MM.1S (cell line): ENCODE measurements around the gene ACSF3.

Source experiments
- DNase-seq: peaks from one replicate; pipeline ENCODE4 v3.0.0-alpha.2; 2015
- H2AFZ ChIP-seq: fragments of 300-600 bp; sonication (generic); 2 replicates; pipeline ENCODE4 v1.6.0; 2016; ENCODE audit warnings: antibody characterized with exemption, low read length
- H3F3A ChIP-seq: fragments of 300-600 bp; sonication (generic); 2 replicates; pipeline ENCODE4 v1.6.1; 2016; ENCODE audit warnings: mild to moderate bottlenecking, antibody characterized with exemption, low read length, moderate library complexity, mixed read lengths; ENCODE audit not compliant: insufficient read depth
- H3K27ac ChIP-seq: fragments of 300-600 bp; sonication (generic); 2 replicates; pipeline ENCODE4 v1.5.1; 2016; ENCODE audit warnings: mild to moderate bottlenecking, low read length
- H3K27me3 ChIP-seq: fragments of 300-600 bp; sonication (generic); replicated peaks from 2 replicates; pipeline ENCODE4 v1.6.0; 2016; ENCODE audit warnings: low read length; ENCODE audit not compliant: insufficient read depth
- H3K36me3 ChIP-seq: fragments of 300-600 bp; sonication (generic); replicated peaks from 2 replicates; pipeline ENCODE4 v1.6.1; 2016; ENCODE audit warnings: mild to moderate bottlenecking, low read length, mixed read lengths; ENCODE audit not compliant: insufficient read depth
- H3K4me1 ChIP-seq: fragments of 300-600 bp; sonication (generic); 2 replicates; pipeline ENCODE4 v1.6.1; 2016; ENCODE audit warnings: low read length, mixed read lengths
- H3K4me2 ChIP-seq: fragments of 300-600 bp; sonication (generic); 2 replicates; pipeline ENCODE4 v1.6.0; 2016; ENCODE audit warnings: low read depth, low read length
- H3K4me3 ChIP-seq: fragments of 300-600 bp; sonication (generic); 2 replicates; pipeline ENCODE4 v1.5.1; 2016; ENCODE audit warnings: low read length, mixed read lengths
- H3K79me2 ChIP-seq: fragments of 300-600 bp; sonication (generic); 2 replicates; pipeline ENCODE4 v1.6.1; 2016; ENCODE audit warnings: mixed run types, low read length, mixed read lengths
- H3K9ac ChIP-seq: fragments of 300-600 bp; sonication (generic); 2 replicates; pipeline ENCODE4 v1.6.1; 2016; ENCODE audit warnings: low read length, mixed read lengths
- H3K9me2 ChIP-seq: fragments of 300-600 bp; sonication (generic); replicated peaks from 2 replicates; pipeline ENCODE4 v1.6.1; 2016; ENCODE audit warnings: mild to moderate bottlenecking, low read length, mixed read lengths; ENCODE audit not compliant: insufficient read depth
- H3K9me3 ChIP-seq: fragments of 300-600 bp; sonication (generic); replicated peaks from 2 replicates; pipeline ENCODE4 v1.6.1; 2016; ENCODE audit warnings: mild to moderate bottlenecking, low read length, mixed read lengths; ENCODE audit not compliant: insufficient read depth
- H4K20me1 ChIP-seq: fragments of 300-600 bp; sonication (generic); 2 replicates; pipeline ENCODE4 v1.6.1; 2016; ENCODE audit warnings: mild to moderate bottlenecking, low read length, moderate library complexity, mixed read lengths; ENCODE audit not compliant: insufficient read depth
- CTCF ChIP-seq: fragments of 300-600 bp; sonication (generic); IDR thresholded peaks from 2 replicates; pipeline ENCODE4 v1.5.1; 2016; ENCODE audit warnings: antibody characterized with exemption, low read length, mixed read lengths
- EZH2 ChIP-seq: fragments of 300-600 bp; sonication (generic); optimal IDR thresholded peaks from 2 replicates; pipeline ENCODE3; 2017; ENCODE audit warnings: low read depth, mild to moderate bottlenecking, antibody characterized with exemption, low read length, mixed read lengths
- EZH2phosphoT487 ChIP-seq: fragments of 300-600 bp; sonication (generic); IDR thresholded peaks from 2 replicates; pipeline ENCODE4 v1.6.1; 2018; ENCODE audit warnings: antibody characterized with exemption, low read length

The ACSF3 gene

GRCh38 chr16:89160977-89161701 lies 67.5 kb downstream of the ACSF3 start:
- Histone ChIP-seq H3K27me3 (no peaks in the 10 kb centered on the region), H3K4me3 (no peak overlapping the region), H3K9ac (no peak overlapping the region), H3K36me3 (no peaks in the 10 kb centered on the region), H3K9me3 (no peaks in the 10 kb centered on the region), H2AFZ (no peak overlapping the region), H3K9me2 (no peaks in the 10 kb centered on the region), H3K4me1 (no peaks in the 10 kb centered on the region), H3K27ac (no peak overlapping the region), H3F3A (no peaks in the 10 kb centered on the region), H4K20me1 (no peaks in the 10 kb centered on the region), H3K4me2 (no peak overlapping the region), H3K79me2 (no peaks in the 10 kb centered on the region)
- DNase-seq, result no peak
- no peak for TF ChIP-seq EZH2phosphoT487
- no peak for TF ChIP-seq CTCF
- no peak for TF ChIP-seq EZH2

- Histone ChIP-seq H3K27me3 (no peaks in the 10 kb centered on the region), H3K4me1 (no peaks in the 10 kb centered on the region), H3K27ac (no peak overlapping the region), H4K20me1 (no peaks in the 10 kb centered on the region), H3K79me2 (no peaks in the 10 kb centered on the region), H3K4me3 (no peak overlapping the region), H2AFZ (no peak overlapping the region), H3K9me2 (no peaks in the 10 kb centered on the region), H3F3A (no peaks in the 10 kb centered on the region), H3K9ac (no peak overlapping the region), H3K4me2 (no peak overlapping the region), H3K36me3 (no peaks in the 10 kb centered on the region), H3K9me3 (no peaks in the 10 kb centered on the region)
- no peak for DNase-seq
- TF ChIP-seq EZH2phosphoT487 (no peak), CTCF (no peak)
These were observed 68.4 kb downstream of the ACSF3 start for GRCh38 chr16:89161763-89162713.

GRCh38 chr16:89163297-89163696 lies 69.6 kb downstream of the ACSF3 start:
- Histone ChIP-seq H3K9me3 (no peaks in the 10 kb centered on the region), H4K20me1 (no peaks in the 10 kb centered on the region), H3K79me2 (no peaks in the 10 kb centered on the region), H3F3A (no peaks in the 10 kb centered on the region), H3K9me2 (no peaks in the 10 kb centered on the region), H2AFZ (no peak overlapping the region), H3K27ac (no peak overlapping the region), H3K9ac (no peak overlapping the region), H3K27me3 (no peaks in the 10 kb centered on the region), H3K4me2 (no peak overlapping the region), H3K4me3 (no peak overlapping the region), H3K36me3 (no peaks in the 10 kb centered on the region), H3K4me1 (no peaks in the 10 kb centered on the region)
- DNase-seq, result no peak
- TF ChIP-seq EZH2 (no peak), CTCF (no peak), EZH2phosphoT487 (no peak)
